CD4-positive, alpha-beta T cell treated with Interleukin-6 at 100 ng/mL for 8 hours (primary cell): ENCODE measurements around the gene CD83.
"Not testable (repeated sequence)": the region's sequence is repeated elsewhere in the genome, so short reads cannot be mapped to it uniquely, and the experiment has no call there.

Experiments
- DNase-seq: peaks from one replicate; pipeline ENCODE4 v3.0.0-alpha.2; 2020; ENCODE audit warnings: mixed read lengths, low spot score

The CD83 gene

DNA sequence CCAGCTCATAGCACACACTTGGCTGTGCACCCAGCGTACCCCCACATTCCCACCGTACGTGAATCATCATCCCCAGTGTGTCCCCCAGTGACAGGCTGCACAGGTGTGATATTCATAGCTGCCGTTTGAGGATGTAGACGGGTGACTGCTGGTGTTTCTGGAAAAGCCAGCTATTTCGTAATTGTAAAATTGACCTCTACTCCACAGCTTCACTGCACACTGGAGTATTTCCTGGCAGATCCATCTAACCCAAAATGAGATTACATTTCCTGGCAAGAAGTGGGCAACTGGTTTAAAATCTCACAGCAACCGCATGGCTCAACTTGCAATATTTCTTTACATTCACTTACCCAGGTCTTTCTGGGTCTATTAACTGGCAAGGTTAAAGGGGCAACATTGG is 30.3 kb downstream of the CD83 start:
- no peak for DNase-seq

GRCh38 chr6:14148471-14148870 is 30.9 kb downstream of the CD83 start:
- DNase-seq: no peak

DNA sequence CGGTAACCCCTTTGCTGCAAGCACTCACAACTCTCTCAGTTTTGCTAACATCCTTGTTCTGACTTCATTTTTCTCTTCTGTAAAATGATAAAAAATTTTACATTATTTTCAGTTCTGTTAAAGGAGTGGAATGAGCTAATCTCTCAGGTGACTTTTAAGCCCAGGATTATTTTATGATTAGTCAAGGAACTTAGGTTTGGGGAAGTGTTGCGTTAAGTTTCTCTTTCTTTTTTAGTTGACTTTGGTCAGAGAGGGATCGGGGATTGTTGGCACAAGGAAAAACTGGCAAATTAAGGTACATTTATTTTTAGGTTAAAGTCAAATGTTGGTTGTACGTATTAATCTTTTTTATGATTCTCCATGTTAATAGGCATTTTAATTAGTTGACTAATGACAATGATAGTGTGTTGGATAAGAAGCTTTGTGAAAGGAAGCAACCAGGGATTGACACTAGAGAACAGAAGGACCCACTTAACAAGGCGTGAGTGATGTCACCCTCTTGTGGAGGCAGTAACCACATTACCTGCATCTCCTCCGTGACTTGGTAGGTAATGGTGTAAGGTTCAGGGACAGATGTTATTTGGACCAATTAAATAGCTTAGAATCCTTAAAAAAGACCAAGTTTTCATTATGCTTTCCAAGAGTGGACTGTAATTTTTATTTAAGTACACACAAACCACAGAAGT is 31.6 kb downstream of the CD83 start:
- no peak for DNase-seq

DNA sequence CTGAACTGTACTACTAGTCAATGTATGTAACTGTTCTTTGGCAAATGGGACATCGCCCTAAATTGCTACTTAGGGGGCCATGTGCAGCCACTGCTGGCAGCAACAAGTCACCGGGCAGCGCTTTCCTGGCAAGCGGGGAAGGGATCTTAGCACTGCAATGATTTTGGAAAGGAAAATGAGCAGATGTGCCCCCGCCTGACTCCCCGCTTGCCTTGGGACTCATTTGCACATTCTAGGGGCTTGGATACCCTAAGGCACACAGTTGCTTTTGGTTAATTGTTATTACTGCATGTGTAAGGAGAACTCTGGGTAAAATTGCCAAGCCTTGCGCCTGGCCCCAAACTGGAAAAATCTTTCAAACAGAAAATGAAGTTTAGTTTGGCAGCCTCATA is 32.2 kb downstream of the CD83 start:
- no peak for DNase-seq

- DNase-seq: not testable (repeated sequence)
Observed at GRCh38 chr6:14151300-14151699, 33.7 kb downstream of the CD83 start.

DNA sequence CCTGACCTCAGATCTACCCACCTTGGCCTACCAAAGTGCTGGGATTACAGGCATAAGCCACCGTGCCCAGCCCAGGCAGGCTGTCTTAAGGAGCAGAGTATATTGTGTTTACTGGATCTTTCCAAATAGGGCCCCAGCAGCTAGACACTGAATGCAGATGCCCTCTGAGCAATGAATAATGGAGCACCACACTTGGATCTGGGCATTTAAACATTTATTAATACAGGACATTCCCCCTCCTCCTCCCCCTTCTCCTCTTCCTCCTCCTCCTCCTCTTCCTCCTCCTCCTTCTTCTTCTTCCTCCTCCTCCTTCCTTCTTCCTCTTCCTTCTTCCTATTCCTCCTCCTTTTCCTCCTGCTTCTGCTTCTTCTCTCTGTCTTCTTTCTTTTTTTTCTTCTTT is 34.2 kb downstream of the CD83 start:
- DNase-seq: no peak

GRCh38 chr6:14153228-14153627 is 35.7 kb downstream of the CD83 start:
- no peak for DNase-seq

DNA sequence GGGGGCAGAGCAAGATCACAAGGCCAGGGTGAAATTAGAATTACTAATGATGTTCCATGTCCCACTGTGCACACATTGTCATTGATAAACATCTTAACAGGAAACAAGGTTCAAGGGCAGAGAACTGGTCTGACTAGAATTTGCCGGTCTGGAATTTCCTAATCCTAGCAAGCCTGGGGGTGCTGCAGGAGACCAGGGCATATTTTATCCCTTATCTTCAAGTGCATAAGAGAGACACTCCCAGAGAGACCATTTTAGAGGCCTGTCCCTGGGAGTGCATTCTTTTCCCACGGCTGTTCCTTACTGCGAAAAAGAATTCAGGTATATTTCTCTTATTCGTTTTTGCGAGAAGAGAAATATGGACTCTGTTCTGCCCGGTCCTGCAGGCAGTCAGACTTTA is 41.5 kb downstream of the CD83 start:
- DNase-seq: no peak

DNA sequence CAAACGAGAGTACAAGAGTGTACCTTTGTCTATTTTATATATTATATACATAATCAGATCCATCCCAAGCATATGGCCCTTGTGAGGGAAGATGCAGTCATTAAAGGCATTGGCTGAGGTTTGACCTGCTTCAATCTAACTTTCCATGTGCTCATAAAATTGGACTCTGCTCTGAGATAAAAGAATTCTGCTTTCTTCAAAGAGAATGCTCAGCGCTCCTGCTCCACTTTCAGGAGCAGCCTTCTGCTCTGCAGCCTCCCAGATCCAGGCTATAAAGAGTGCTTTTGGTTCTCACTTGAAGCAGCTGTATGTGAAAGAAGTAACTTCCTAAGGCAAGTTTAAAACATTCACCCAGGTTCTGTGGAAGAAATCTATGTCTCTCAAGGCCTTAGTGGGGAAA is 45.3 kb downstream of the CD83 start:
- no peak for DNase-seq

DNA sequence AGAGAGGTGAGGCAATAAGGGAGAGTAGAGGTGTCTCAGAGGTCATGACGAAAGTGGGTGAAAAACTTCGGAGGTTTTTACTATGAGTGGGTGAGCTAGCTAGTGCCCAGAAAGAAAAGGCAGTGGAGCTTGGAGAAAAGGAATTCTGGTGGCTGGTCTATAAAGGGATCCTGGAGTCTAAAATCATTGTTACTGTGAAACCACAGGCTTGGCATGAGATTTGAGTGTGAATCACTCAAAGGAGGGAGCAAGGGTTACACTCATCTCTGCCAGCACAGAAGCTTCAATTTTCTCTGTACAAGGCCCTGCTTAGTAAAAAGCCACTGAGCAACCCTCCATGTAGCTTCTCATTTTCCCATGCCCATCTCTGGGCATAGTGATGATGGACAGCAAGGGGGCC is 47.5 kb downstream of the CD83 start:
- no peak for DNase-seq

DNA sequence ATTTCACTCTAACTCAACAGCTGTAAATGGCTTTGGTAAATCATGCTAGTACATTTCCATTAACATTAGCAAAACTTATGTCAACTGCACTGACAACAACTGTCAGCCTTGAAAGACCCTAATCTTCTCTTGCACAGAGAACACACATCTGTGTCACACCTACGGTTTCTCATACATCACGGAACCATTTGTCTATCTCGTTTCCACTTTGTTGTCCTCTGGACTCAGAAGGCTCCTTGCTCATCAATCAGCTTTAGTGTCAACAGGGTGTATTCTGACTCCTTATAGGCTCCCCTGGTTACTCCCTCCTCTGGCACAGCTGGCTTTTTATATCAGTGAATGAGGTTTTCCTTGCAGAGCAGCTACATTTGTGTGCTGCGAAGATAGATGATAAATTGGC is 49.3 kb downstream of the CD83 start:
- DNase-seq: no peak

DNA sequence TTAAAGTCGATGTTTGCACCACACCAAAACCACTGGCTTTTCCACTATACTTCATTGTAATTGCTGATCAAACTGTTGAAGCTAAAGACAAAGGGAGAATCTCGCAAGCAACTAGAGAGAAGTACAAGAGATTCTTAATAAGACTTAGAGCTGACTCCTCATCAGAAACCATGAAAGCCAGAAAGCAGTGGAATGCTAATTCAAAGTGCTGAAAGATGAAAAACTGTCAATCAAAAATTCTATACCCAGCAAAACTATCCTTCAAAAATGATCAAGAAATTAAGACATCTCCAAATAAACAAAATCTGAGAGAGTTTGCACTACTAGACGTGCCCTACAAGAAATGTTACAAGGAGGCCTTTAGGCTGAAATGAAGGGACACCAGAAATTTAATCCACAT is 52.6 kb downstream of the CD83 start:
- no peak for DNase-seq

DNA sequence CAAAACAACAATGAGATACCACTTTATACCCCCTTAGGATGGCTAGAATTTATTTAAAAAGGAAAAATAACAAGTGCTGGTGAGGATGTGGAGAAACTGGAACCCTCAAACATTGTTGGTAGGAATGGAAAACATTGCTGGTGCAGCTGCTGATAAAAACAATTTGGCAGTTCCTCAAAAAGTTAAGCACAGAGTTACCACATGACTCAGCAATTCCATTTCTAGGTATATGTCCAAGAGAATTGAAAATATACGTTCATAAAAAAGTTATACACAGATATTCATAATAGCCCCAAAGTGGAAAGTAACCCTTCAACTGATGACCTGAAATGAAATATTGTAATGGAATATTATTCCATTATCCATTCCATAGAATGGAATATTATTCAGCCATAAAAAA is 55.0 kb downstream of the CD83 start:
- no peak for DNase-seq

DNA sequence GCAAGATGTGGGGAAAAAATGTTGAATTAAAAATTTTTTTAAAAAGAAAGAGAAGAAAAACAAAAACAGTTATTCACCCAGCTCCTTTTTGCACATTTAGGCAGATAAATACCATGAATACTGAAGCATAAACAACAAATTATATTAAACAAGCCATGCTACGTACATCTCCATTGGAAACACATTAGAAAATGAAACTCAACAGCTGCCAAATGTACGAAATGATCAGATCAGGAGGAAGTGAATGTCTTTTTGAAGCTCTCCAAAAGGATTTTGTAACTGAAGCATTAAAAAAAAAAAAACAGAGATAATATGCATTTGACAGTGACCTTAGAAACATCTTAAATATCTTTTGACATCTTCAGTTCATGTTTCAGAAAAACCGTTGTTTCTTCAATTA is 56.7 kb downstream of the CD83 start:
- no peak for DNase-seq

DNA sequence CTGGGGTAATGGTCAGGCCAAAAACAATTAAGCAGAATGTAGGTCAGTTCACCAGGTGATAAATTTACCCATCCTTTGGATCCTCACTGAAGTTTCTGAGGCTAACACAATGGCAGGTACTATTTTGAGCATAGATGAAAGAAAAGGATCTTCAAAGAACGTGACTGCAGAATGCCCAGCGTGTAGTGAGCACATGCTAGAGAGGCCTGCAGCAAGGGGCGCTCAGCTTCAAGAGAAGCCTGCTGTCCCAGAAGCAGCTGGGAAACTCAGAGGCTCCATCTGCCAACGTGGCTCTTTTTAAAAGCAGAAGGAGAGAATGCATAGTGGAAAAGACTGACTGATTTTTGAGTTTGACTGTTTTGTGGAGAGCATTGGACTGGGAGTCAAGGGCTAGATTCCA is 57.4 kb downstream of the CD83 start:
- DNase-seq: no peak

DNA sequence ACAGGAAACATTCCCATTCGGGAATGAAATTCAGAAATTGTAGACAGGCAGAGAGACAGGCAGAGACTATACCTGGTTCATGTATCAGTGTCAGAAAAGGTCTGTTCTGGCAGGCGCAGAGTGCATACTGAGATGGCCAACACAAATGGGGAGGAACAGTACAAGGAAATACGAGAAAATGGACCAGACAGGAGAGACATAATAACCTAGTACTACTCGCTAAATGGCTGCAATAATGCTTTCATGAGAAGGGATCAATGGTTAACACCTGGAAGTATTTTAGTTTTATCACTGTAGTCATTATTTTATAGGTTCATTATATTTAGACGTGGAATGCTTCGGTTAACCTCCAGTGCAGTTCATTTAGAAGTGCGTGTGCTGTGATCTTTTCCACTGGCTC is 58.9 kb downstream of the CD83 start:
- DNase-seq: no peak

GRCh38 chr6:14177413-14178082 is 60.0 kb downstream of the CD83 start:
- no peak for DNase-seq

GRCh38 chr6:14178083-14178445 is 60.5 kb downstream of the CD83 start:
- no peak for DNase-seq

GRCh38 chr6:14180609-14181008 is 63.0 kb downstream of the CD83 start:
- DNase-seq: no peak

- DNase-seq: no peak
Observed at GRCh38 chr6:14182916-14183315, 65.3 kb downstream of the CD83 start.
